ENCODE data around the gene ABHD6. TPM values are rescaled to one million over a fixed set of nuclear protein-coding genes. Genes with fewer than 3 reads are reported as not detected.

Gene ABHD6
- total RNA-seq, 1 experiment from 2014 or later, result 2.2 TPM

DNA sequence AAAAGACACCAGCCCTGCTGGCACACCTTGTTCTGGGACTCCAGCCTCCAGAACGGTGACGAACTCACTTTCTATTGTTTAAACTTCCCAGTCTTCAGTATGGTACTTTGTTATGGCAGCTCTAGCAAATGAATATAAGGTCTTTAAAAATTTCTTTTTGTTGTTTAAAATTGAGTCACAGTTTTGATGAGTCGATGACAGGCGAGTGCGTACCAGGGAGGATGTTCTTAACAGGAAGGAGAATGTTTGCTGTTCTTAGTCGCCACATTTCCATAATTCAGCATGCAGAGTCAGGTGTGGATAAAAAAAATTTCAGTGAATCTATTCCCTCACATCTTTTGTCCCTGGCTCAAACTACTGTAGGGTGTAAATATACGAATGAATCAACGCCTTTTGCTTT lies 39.2 kb upstream of the ABHD6 start:
- DNase-seq, result no peak
- H3K9me3 ChIP-seq (ENCODE audit: control insufficient read depth, low read depth, low read length), result no peaks in the 10 kb centered on the region
- no peak overlapping the region for H3K9ac ChIP-seq (ENCODE audit: extremely low read depth, insufficient read length, low read length)
- H3T11ph ChIP-seq (ENCODE audit: low read length), result no peak overlapping the region
- H3K4ac ChIP-seq (ENCODE audit: low read depth, low read length), result no peak overlapping the region
- H3K27me3 Mint-ChIP-seq (ENCODE audit: low read depth), result peaks cover 6% of the 10 kb centered on the region
- H4K91ac ChIP-seq (ENCODE audit: insufficient read length, low read depth, low read length), result no peak overlapping the region
- no peak overlapping the region for H3K18ac ChIP-seq (ENCODE audit: insufficient read length, low read depth, low read length)
- no peaks in the 10 kb centered on the region for H3K4me1 ChIP-seq (ENCODE audit: insufficient read depth, low read length)
- H4K5ac ChIP-seq (ENCODE audit: insufficient read length, low read depth, low read length), result no peak overlapping the region
- no peak overlapping the region for H2AK5ac ChIP-seq (ENCODE audit: insufficient read length, low read length)
- no peak overlapping the region for H3K23ac ChIP-seq (ENCODE audit: insufficient read length, low read depth, low read length)
- TF ChIP-seq CTCF (conservative IDR thresholded peaks at IDR 0.05), result no peak
- no peaks in the 10 kb centered on the region for H3K27me3 ChIP-seq (ENCODE audit: insufficient read depth, low read length)
- no peak overlapping the region for H2BK15ac ChIP-seq (ENCODE audit: low read depth, low read length)
- H2BK20ac ChIP-seq (ENCODE audit: low read depth, low read length, poor library complexity, severe bottlenecking), result no peak overlapping the region
- no peaks in the 10 kb centered on the region for H3K79me1 ChIP-seq (ENCODE audit: insufficient read depth, low read depth, low read length, poor library complexity, severe bottlenecking)
- no peaks in the 10 kb centered on the region for H3K79me2 ChIP-seq (ENCODE audit: insufficient read depth, low read length)
- H2BK5ac ChIP-seq (ENCODE audit: insufficient read length, low read length), result no peak overlapping the region
- no peaks in the 10 kb centered on the region for H4K20me1 ChIP-seq (ENCODE audit: control insufficient read depth, insufficient read depth, insufficient read length)
- WGBS (ENCODE audit: extremely low coverage, insufficient read length, low lambda C conversion rate), result no CpG with 5 or more reads among the region's 8 CpGs
- peaks cover 0 to 2% of the 10 kb centered on the region in 2 experiments; a peak in 2 of 5 replicates for H3K9me3 Mint-ChIP-seq
- H2BK12ac ChIP-seq (ENCODE audit: insufficient read length, low read depth, low read length), result no peak overlapping the region
- no peak overlapping the region for H3K4me3 Mint-ChIP-seq
- no peaks in the 10 kb centered on the region for H3K36me3 Mint-ChIP-seq (ENCODE audit: insufficient read depth in 1 of 3, low read depth in 3 of 3)
- H3K23me2 ChIP-seq (ENCODE audit: insufficient read length, low read depth, low read length, poor library complexity, severe bottlenecking), result no peaks in the 10 kb centered on the region
- no peak overlapping the region for H3K27ac Mint-ChIP-seq
- H2BK120ac ChIP-seq (ENCODE audit: low read depth, low read length, poor library complexity, severe bottlenecking), result no peak overlapping the region
- H4K8ac ChIP-seq (replicated peaks; ENCODE audit: insufficient read length, low read depth, low read length), result no peak overlapping the region
- H3K56ac ChIP-seq (ENCODE audit: insufficient read length, low read depth, low read length), result no peak overlapping the region
- H3K4me2 ChIP-seq (ENCODE audit: insufficient read depth, insufficient read length, low read length), result no peak overlapping the region
- no peak overlapping the region for H2AFZ ChIP-seq (ENCODE audit: low read length)
- H3K27ac ChIP-seq (ENCODE audit: insufficient read length, low read depth, low read length), result no peak overlapping the region
- no peak overlapping the region for H3K14ac ChIP-seq (ENCODE audit: insufficient read depth, low read length)
- H3K4me1 Mint-ChIP-seq, result no peaks in the 10 kb centered on the region

All from H9 (cell line).